Activated naive CD8-positive, alpha-beta T cell treated with anti-CD3 and anti-CD28 coated beads, Interleukin-2, amount 10 ng/mL, durations not matched to agents 7 days and 5 days (primary cell): ENCODE measurements around the gene GALNT2. TPM values are rescaled to one million over a fixed set of nuclear protein-coding genes. Genes with fewer than 3 reads are reported as not detected.

Experiments used
- ATAC-seq: fragments of 150-1000 bp; cut with Tn5 transposase; one replicate; pipeline ENCODE4 v1.10.0; 2021; ENCODE audit warnings: low read depth, moderate library complexity
- POLR2A ChIA-PET: fragments of 350-600 bp; sonication (Branson Sonifier 250); formaldehyde crosslinking; loops from one replicate; lab custom pipeline; 2021; ENCODE audit warnings: antibody characterized with exemption; lab: Charles Lee
- DNase-seq: peaks from one replicate; pipeline ENCODE4 v3.0.0; 2021
- H3K27ac Mint-ChIP-seq: one replicate; pipeline ENCODE4 v1.8.0; 2022; ENCODE audit warnings: mild to moderate bottlenecking, mixed read lengths
- H3K27me3 Mint-ChIP-seq: one replicate; pipeline ENCODE4 v1.8.0; 2022; ENCODE audit warnings: mild to moderate bottlenecking, moderate library complexity, mixed read lengths
- H3K36me3 Mint-ChIP-seq: one replicate; pipeline ENCODE4 v1.8.0; 2021; ENCODE audit warnings: mild to moderate bottlenecking, mixed read lengths
- H3K4me1 Mint-ChIP-seq: one replicate; pipeline ENCODE4 v1.8.0; 2021; ENCODE audit warnings: mixed read lengths
- H3K4me3 Mint-ChIP-seq: one replicate; pipeline ENCODE4 v1.8.0; 2022; ENCODE audit warnings: mild to moderate bottlenecking, moderate library complexity, mixed read lengths
- H3K9me3 Mint-ChIP-seq: one replicate; pipeline ENCODE4 v1.8.0; 2021; ENCODE audit warnings: mixed read lengths
- total RNA-seq, 2 experiments: library from RNA; stranded (reverse); gene quantifications; one replicate each; pipeline ENCODE4 v1.2.3, GENCODE V29; 2021

The GALNT2 gene
- total RNA-seq, 2 experiments from 2014 or later, result 25.3 to 29.0 TPM

GRCh38 chr1:230224101-230224960, 157.3 kb downstream of the GALNT2 start:
- no peaks in the 10 kb centered on the region for H3K36me3 Mint-ChIP-seq
- no peaks in the 10 kb centered on the region for H3K9me3 Mint-ChIP-seq
- POLR2A ChIA-PET, result no interaction called here
- no peaks in the 10 kb centered on the region for H3K4me1 Mint-ChIP-seq
- H3K4me3 Mint-ChIP-seq, result no peak overlapping the region
- peak overlapping the region; percentile 21 for H3K27ac Mint-ChIP-seq
- H3K27me3 Mint-ChIP-seq, result no peaks in the 10 kb centered on the region
- DNase-seq (no peak), ATAC-seq (no peak)

GRCh38 chr1:230226007-230226800, 159.2 kb downstream of the GALNT2 start:
- POLR2A ChIA-PET, result no interaction called here

DNA sequence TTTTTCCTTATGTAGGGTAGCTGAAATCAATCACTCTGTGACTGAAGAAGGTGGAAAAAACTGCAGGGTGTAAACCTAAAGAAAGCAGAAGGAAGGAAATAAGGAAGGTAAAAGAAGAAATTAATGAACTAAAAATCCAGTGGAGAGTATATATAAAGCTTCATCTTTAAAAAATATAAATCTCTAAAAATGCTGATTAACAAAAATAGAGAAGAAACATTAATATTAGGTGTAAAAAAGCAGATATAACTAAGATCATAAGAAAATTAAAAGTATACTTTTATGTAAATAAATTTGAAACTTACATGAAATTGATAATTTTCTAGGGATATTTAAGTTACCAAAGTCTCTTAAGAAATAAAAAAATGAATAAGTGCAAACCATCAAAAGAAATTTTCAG, 159.8 kb downstream of the GALNT2 start:
- POLR2A ChIA-PET, result no interaction called here
- H3K4me3 Mint-ChIP-seq, result no peak overlapping the region

More at GRCh38 chr1:230226007-230226800, 159.2 kb downstream of the GALNT2 start:
- Mint-ChIP-seq H3K27ac (no peak overlapping the region), H3K36me3 (no peaks in the 10 kb centered on the region), H3K27me3 (no peaks in the 10 kb centered on the region), H3K4me3 (no peak overlapping the region), H3K4me1 (peaks cover 7% of the 10 kb centered on the region), H3K9me3 (no peaks in the 10 kb centered on the region)
- ATAC-seq (no peak), DNase-seq (no peak)

DNA sequence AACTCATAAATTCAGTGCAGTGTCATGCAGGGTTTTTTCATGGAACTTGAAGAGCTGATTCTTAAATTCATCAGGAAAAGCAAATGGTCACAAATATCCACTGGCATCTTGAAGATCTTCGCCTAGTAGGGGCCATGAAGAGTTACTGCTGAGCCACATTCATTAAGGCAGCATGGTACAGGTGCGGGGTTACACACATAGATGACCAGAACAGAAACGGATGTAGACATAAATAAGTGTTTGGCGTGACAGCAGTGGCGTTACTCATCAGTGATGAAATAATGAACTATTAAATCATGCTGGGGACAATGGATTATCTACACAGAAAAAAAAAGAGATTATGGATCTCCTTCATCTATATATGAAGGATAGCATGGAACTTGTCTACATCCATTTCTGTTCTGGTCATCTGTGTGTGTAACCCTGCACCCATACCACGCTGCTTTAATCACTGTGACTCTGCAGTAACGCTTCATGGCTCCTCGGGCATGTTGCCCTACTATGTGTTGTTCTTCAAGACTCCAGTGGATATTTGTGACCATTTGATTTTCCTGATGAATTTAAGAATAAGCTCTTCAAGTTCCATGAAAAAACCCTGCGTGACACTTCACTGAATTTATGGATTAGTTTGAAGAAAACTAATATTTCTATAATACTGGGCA, 161.3 kb downstream of the GALNT2 start:
- Mint-ChIP-seq H3K27me3 (no peaks in the 10 kb centered on the region), H3K4me3 (no peak overlapping the region), H3K4me1 (peaks cover 12% of the 10 kb centered on the region), H3K36me3 (no peaks in the 10 kb centered on the region), H3K27ac (no peak overlapping the region), H3K9me3 (no peaks in the 10 kb centered on the region)
- POLR2A ChIA-PET, result no interaction called here
- no peak for DNase-seq
- no peak for ATAC-seq

More for the DNA sequence above, 159.8 kb downstream of the GALNT2 start:
- Mint-ChIP-seq H3K9me3 (no peaks in the 10 kb centered on the region), H3K27ac (no peak overlapping the region), H3K27me3 (no peaks in the 10 kb centered on the region), H3K4me1 (peaks cover 12% of the 10 kb centered on the region), H3K36me3 (no peaks in the 10 kb centered on the region)
- DNase-seq (no peak), ATAC-seq (no peak)

GRCh38 chr1:230230273-230230672, 163.2 kb downstream of the GALNT2 start:
- no peaks in the 10 kb centered on the region for H3K9me3 Mint-ChIP-seq
- POLR2A ChIA-PET, result no interaction called here
- no peak overlapping the region for H3K27ac Mint-ChIP-seq
- H3K4me3 Mint-ChIP-seq, result no peak overlapping the region
- H3K36me3 Mint-ChIP-seq, result no peaks in the 10 kb centered on the region
- DNase-seq (no peak), ATAC-seq (no peak)
- peaks cover 12% of the 10 kb centered on the region for H3K4me1 Mint-ChIP-seq
- no peaks in the 10 kb centered on the region for H3K27me3 Mint-ChIP-seq

DNA sequence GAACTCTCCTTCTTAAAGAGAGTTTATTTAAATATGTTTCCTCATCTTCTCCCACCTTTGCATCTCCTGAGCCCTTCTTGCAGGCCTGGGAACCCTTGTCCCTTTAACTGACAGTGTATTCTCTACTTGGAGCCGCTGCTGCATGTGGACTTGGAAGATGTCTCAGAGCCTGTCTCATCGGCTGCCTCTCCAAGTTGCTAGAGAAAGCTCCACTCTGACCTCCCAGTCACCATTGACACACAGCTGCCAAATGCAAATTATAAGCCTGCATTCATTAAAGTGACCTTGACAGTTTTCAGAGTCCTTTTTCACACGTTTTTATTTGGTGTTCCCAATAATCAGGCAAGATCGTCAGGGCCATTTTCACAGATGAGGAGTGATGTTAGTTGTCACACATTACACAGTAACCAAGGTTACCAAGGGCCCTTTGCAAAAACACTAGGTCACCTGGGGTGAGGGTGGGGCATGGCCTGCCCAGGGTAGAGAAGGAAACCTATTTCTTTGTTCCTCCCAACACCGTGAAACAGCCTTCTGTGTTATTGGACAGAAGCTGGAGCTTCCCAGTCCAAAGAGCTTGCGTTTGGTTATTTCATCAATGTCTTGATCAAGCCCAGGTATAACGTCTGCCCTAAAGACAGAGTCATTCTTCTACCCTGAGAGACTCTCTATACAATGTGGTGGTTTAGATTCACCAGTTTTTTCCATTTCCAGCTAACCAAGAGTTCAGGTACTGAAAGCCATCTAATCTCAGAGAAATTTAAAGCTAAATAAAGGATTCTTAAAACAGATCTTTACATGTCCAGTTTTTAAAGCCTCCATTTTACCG, 164.1 kb downstream of the GALNT2 start:
- Mint-ChIP-seq H3K4me3 (no peak overlapping the region), H3K36me3 (no peaks in the 10 kb centered on the region), H3K4me1 (peaks cover 12% of the 10 kb centered on the region), H3K27ac (no peak overlapping the region), H3K27me3 (no peaks in the 10 kb centered on the region), H3K9me3 (no peaks in the 10 kb centered on the region)
- no peak for ATAC-seq
- DNase-seq, result no peak
- POLR2A ChIA-PET, result no interaction called here

DNA sequence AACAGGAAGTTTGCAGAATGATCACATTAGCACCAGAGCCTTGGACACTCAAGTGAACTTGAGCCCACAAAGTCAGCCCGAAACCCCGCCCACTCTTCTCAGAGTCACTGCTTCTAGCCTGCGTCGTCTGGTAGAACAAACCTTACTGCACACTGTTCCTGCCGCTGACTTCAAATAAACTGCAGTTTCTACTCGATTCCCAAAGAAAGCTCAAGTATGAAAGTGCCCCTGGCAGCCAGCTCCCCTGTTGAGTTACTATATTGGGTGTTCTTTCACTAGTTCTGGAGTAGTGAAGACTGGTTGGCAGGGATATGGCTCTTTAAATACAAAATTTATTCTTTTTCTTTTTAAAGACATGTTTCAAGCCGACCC, 164.7 kb downstream of the GALNT2 start:
- POLR2A ChIA-PET, result no interaction called here
- Mint-ChIP-seq H3K36me3 (no peaks in the 10 kb centered on the region), H3K27me3 (no peaks in the 10 kb centered on the region), H3K27ac (no peak overlapping the region), H3K4me3 (no peak overlapping the region), H3K9me3 (no peaks in the 10 kb centered on the region), H3K4me1 (peaks cover 12% of the 10 kb centered on the region)
- ATAC-seq, result no peak
- DNase-seq, result no peak

DNA sequence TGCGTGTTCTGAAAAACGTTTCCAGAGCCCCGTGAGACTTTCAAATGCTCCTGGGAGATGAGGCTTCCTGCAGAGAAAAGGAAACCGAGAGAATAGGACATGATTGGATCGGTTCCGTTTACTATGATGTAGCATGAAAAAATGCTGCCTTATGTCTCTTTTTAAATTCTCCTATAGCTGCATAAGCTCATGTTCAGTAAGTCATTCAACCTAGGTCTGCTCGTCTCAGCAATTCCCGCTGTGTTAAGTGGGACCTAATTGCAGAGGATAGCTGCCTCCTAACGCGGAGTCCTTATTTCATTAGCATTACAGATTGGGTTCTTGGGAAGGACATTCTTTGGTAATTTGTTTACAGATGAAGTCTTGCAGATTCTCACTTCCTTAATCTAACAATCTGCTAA, 165.3 kb downstream of the GALNT2 start:
- no peak for ATAC-seq
- Mint-ChIP-seq H3K36me3 (peaks cover under 1% of the 10 kb centered on the region), H3K27ac (no peak overlapping the region), H3K4me1 (peaks cover 12% of the 10 kb centered on the region), H3K9me3 (no peaks in the 10 kb centered on the region), H3K4me3 (no peak overlapping the region), H3K27me3 (no peaks in the 10 kb centered on the region)
- no peak for DNase-seq
- POLR2A ChIA-PET, result no interaction called here

DNA sequence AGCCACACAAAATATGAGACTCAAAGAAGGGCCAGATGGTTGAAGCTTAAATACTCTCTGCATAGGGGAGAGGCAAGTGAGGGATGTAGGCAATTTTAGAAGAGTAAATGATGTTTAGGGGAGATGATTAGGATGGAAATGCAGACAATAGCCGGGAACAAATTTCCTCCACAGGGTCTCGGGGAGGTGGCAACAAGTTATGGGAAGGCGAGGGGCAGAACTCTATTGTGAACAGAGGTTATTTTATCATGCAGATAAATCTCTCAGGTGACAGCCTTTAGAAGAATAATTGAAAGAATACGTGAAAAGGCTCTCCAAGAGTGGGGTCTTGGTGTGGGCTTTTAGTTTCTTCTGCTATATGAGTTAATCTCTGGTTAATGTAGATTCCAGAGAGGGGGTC, 166.7 kb downstream of the GALNT2 start:
- ATAC-seq, result no peak
- Mint-ChIP-seq H3K27me3 (no peaks in the 10 kb centered on the region), H3K9me3 (no peaks in the 10 kb centered on the region), H3K4me3 (no peak overlapping the region), H3K4me1 (peaks cover 12% of the 10 kb centered on the region), H3K36me3 (peaks cover 2% of the 10 kb centered on the region), H3K27ac (no peak overlapping the region)
- POLR2A ChIA-PET, result no interaction called here
- DNase-seq, result no peak

DNA sequence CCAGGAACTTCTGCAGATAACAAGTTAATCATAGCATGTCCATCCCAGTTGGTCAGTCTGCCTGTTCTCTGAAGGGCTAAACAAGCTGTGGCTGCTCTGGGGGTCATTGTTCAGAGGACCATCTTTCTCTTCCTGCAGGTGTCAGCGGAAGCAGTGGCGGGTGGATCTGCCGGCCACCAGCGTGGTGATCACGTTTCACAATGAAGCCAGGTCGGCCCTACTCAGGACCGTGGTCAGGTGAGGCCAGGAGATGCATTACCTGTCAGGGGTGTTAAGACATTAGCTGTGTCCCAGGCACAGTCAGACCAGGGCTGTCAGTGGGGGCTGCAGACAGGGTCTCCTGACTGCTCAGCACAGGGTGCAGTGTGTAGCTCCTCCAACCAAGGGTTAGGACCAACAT, 168.8 kb downstream of the GALNT2 start:
- POLR2A ChIA-PET, result no interaction called here
- DNase-seq, result no peak

DNA sequence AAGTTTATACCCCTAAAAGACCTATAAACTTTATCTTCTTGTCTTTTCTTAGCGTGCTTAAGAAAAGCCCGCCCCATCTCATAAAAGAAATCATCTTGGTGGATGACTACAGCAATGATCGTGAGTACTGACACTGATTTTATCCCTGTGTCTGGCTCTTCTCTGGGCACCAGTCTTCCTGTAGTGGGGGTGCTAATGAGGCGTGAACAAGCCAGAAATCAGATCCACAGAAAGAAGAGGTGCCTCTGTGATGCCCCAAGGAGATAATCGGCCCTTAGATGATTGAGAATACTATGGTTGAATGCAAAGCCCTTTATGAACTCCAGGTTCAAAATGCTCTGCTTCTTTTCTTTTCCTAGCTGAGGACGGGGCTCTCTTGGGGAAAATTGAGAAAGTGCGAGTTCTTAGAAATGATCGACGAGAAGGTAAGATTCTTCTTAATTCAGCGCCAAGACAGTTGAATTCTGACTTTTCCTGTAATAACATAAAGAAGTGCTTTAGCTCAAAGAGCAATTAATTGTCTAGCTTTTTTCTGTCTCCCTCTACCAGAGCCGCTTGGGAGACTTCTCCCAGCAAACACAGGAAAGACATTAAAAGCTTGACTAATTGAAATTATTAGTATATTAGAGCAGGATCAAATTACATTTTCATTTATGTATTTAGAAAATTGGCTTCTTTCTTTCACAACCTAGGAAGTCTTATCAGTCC, 169.4 kb downstream of the GALNT2 start:
- POLR2A ChIA-PET, result no interaction called here
- H3K4me1 Mint-ChIP-seq, result peaks cover 12% of the 10 kb centered on the region
- H3K36me3 Mint-ChIP-seq, result peaks cover 12% of the 10 kb centered on the region
- no peaks in the 10 kb centered on the region for H3K27me3 Mint-ChIP-seq
- H3K4me3 Mint-ChIP-seq, result no peak overlapping the region
- DNase-seq (no peak), ATAC-seq (no peak)
- H3K27ac Mint-ChIP-seq, result no peak overlapping the region
- H3K9me3 Mint-ChIP-seq, result no peaks in the 10 kb centered on the region

More for the DNA sequence above, 168.8 kb downstream of the GALNT2 start:
- H3K36me3 Mint-ChIP-seq, result peaks cover 9% of the 10 kb centered on the region
- no peak for ATAC-seq
- H3K9me3 Mint-ChIP-seq, result no peaks in the 10 kb centered on the region
- H3K27ac Mint-ChIP-seq, result no peak overlapping the region
- H3K4me3 Mint-ChIP-seq, result no peak overlapping the region
- peaks cover 14% of the 10 kb centered on the region for H3K4me1 Mint-ChIP-seq
- H3K27me3 Mint-ChIP-seq, result no peaks in the 10 kb centered on the region

GRCh38 chr1:230237009-230237370, 170.0 kb downstream of the GALNT2 start:
- H3K4me3 Mint-ChIP-seq, result no peak overlapping the region
- no peaks in the 10 kb centered on the region for H3K27me3 Mint-ChIP-seq
- H3K36me3 Mint-ChIP-seq, result peaks cover 15% of the 10 kb centered on the region
- peaks cover 12% of the 10 kb centered on the region for H3K4me1 Mint-ChIP-seq
- DNase-seq (no peak), ATAC-seq (no peak)
- no peaks in the 10 kb centered on the region for H3K9me3 Mint-ChIP-seq
- POLR2A ChIA-PET, result no interaction called here
- no peak overlapping the region for H3K27ac Mint-ChIP-seq
